GM18907 (cell line): ENCODE data around the gene NFKBIZ.
"Not testable (repeated sequence)": the region's sequence is repeated elsewhere in the genome, so short reads cannot be mapped to it uniquely, and the experiment has no call there.

Experiments used
- ATAC-seq: cut with Tn5 transposase; IDR thresholded peaks from one replicate; pipeline ENCODE4 v1.9.1; 2021; ENCODE audit warnings: mild to moderate bottlenecking, moderate library complexity; ENCODE audit not compliant: unreplicated experiment

NFKBIZ gene

DNA sequence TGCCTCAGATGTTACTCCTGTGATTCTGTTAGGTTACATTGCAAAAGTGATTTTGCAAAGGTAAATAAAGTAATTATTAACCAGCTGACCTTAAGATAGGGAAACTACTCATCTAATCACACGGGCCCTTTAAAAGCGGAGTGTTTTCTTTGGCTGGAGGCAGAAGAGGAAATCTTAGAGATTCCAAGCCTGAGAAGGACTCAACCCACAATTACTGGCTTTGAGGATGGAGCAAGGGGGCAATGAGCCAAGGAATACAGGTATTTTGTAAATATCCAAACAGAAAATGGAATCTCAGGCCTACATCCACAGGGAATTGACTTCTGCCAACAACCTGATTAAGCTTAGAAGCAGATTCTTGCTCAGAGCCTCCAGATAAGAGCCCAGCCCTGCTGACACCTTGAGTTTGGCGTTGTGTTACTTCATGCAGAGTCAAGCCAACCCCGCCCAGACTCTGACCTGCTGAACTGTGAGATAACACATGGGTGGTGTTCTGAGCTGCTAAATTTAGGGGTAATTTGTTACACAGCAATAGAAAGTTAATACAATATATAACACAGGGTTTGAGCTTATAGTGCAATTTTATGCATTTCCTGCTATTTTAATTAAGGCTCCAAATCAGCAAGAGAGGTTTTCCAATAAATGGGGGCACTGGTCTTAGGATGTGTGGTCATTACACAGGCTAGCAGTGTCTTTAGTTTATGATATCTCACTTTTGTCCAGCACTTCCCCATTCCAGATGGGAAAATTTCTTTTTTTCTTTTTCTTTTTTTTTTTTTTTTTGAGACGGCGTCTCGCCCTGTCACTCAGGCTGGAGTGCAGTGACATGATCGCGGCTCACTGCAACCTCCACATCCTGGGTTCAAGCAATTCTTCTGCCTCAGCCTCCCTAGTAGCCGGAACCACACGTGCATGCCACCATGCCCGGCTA is 19.5 kb downstream of the NFKBIZ start:
- no peak for ATAC-seq

DNA sequence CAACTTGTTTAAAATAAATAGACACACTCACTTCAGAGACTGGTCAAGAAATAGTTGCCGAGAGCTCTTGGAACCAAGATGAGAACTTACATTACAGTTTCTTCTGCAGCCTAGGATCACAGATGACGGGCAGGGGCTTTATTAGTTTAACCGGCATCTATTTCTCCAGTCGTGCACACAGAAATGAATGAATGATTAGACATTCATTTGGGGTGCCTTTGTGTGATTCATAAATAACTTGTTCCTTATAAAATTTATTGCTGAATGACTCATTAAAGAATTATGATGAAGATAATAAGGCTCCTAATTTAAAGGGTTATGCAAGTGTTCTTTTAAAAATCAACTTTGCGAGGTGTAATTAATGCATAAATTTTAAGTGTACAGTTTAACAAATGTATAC is 20.8 kb downstream of the NFKBIZ start:
- ATAC-seq, result no peak

DNA sequence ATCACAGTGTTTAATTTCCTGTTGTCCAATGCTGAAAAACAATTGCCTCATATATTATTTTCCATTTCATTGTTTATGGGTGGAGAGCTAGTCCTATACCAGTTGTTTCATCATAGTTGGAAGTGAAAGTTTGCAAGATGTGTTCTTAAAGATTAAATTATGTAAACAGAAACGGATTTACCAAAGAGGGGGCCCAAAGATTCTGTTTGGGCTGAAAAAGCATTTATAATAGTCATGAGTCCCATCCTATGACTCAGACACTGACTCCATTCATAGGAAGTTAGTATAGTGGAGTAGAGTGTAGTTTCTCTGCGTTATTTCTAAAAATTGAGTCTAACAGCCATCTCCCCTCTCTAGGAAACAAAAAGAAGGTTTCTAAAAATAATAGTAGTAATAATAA is 24.3 kb downstream of the NFKBIZ start:
- no peak for ATAC-seq

DNA sequence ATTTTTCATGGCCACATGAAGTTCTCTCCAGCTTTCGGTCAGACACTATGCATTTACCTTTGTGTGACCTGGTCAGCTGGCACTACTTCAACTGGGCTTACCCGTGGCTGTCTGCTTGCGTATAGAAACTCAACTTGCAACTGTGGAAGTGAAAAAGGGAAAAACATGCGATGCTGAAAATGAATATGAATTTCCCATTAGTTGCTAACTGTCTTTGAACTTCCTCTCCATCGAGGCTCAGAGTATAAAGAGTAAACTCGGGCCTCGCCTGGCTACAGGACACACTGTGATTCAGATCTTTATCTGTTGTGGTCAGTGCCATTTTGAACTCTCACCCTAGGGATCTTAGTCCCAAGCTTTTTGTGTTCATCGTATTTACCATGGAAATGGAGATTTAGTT is 26.8 kb downstream of the NFKBIZ start:
- no peak for ATAC-seq

DNA sequence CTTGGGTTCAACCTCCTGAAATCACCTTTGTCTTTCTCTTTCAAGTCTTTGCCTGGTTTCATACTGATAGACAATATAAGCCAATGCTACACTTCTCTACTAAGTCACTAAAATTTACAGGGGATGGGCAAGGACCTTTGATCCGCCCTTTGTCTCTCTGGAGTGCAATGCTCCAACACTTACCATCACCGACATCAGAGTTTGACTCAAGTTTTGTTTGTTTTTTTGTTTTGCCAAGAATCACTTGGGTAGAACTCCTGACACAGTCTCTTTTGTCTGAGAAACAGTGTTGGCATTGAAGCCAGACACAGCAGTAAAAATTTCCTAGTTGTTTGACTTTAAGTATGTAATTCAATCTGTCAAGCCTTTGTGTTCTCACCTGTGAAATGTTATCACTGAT is 29.3 kb downstream of the NFKBIZ start:
- no peak for ATAC-seq

DNA sequence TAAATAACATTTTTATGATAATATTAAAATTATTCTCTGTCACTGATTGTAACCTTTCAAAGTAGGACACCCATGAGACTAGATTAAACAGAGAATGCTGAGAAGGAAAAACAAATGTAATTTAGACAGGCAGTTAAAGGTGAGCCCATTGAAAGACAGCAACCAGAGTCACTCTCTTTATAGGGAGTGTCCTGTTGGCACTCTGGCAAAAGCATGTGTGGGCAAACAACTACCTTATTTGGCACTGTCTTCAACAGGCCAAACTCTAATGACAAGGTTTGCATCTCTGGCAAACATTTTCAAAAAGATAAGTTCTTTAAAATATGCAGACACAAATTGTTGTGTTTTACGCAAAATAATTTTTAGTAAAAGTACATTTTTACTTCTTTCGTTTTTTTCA is 29.8 kb downstream of the NFKBIZ start:
- no peak for ATAC-seq

DNA sequence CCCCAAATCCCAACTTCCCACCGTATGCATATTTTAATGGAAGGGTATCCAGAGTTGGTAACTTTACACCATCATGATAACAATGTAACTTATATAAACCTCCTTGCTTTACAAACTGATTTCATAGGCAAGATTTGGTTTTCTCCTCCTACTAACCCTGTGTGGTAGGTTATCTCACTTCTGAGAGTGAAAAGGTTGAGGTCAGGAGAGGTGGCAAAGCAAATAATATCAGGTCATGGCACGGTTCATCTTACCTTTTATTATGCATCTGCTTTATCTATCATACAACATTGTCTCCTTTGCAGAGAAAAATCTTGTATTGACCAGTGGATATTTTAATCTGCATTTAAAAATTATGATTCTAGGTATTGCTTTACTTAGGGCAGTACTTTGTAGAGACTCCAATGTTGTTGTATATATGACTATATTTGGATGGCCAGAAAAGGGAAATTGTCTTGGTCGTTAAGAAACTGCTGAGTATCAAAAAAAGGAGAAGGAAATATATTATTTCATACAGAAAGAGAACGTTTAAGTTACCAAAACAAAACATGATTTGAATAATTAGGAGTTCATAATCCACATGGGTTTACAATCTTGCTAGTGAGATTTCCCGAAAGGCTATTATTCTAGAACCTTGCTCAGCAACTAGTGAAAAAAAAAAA is 30.4 kb downstream of the NFKBIZ start:
- ATAC-seq, result no peak

DNA sequence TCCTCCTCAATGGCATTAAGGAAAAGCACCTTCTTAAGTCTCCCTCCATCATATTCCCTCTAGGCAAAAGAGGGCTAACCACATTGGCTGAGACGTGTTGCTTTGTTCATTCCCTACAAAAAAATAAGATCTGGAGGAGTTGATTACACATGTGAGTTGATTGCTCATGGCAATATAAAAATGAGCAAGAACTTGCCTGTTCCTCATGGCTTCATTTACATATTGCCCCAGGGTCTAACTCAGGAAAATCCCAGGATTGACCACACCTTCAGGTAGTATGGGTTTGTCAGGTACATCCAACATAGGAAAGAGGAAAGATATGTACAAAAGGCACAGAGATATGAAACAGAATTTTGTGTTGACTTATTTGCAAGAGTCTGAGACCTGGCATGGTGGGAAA is 35.5 kb downstream of the NFKBIZ start:
- ATAC-seq, result no peak

DNA sequence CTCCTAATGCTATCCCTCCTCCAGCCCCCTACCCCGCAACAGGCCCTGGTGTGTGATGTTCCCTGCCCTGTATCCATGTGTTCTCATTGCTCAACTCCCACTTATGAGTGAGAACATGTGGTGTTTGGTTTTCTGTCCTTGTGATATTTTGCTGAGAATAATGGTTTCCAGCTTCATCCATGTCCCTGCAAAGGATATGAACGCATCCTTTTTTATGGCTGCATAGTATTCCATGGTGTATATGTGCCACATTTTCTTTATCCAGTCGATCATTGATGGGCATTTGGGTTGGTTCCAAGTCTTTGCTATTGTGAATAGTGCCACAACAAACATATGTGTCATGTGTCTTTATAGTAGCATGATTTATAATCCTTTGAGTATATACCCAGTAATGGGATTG is 36.3 kb downstream of the NFKBIZ start:
- ATAC-seq, result not testable (repeated sequence)

DNA sequence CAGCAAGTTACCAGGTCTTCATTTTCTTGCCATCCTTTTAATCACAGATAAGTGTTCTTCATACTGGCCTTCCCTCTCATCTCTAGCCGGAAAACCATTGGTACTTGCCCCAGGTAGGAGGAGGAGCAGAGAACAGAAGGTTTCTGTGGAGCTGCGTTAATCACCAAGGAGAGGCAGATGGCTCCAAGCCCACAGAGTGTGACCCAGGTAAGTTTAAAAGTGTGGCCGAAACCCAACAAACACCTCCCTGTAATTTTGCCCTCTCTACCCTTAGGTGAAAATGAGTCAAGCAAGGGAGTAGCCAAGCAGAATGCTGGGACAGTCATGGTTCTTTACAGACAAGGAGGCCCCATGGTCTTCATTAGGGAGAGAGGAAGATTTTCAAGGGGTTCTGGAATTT is 37.3 kb downstream of the NFKBIZ start:
- ATAC-seq, result no peak

DNA sequence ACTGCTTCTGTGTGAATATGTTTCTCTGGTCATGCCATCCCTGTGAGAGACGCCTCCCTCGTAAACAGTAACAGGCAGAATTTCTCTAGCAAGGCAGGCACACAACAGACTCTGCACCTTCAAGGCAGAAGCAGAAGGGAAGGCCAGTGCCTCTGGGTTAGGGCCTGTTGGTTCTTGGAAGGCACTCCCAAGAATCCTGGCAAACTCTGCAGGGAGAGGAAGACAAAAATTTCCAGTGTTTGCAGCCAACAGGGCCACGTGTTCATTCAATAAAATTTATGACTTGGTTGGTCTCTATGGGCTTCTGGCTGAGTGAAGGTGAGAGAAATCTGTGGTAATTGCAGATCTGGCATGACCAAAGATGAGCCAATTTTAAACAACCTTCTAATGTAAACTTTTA is 39.3 kb downstream of the NFKBIZ start:
- no peak for ATAC-seq

DNA sequence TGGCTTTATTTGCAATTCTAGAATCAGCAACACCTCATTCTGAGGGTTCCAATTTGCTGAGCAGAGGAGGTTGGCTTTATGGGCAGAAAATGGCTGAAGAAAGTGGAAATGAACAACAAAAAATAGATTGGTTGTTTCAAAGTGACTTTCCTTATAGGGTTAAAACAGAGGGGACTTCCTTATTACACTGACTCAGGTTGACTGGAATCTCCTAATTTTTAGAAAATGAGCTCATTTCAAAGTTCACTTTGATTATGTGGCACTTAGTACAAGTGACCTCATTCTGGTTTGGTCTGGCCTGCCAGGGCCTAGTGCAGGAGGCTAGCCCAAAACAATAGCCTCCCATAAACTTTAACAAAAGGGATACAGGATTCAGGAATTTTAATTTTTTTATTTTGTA is 41.4 kb downstream of the NFKBIZ start:
- no peak for ATAC-seq

DNA sequence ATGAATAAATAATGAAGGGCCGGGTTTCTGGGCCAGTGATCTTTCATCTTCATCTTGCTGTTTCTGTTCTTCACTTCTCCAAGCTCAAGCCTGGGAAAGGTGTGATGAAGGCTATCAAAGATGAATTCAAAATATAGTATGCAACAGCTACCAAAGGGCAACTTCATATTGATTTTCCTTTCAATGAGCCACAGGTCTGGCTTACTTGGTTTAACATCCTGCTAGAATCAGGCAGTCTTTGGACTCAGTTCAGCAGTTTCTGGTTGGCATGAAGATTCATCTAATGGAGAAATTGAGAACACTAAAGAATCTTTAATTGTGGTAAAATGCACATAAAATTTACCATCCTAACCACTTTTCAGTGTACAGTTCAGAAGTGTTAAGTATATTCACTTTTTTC is 43.3 kb downstream of the NFKBIZ start:
- no peak for ATAC-seq

DNA sequence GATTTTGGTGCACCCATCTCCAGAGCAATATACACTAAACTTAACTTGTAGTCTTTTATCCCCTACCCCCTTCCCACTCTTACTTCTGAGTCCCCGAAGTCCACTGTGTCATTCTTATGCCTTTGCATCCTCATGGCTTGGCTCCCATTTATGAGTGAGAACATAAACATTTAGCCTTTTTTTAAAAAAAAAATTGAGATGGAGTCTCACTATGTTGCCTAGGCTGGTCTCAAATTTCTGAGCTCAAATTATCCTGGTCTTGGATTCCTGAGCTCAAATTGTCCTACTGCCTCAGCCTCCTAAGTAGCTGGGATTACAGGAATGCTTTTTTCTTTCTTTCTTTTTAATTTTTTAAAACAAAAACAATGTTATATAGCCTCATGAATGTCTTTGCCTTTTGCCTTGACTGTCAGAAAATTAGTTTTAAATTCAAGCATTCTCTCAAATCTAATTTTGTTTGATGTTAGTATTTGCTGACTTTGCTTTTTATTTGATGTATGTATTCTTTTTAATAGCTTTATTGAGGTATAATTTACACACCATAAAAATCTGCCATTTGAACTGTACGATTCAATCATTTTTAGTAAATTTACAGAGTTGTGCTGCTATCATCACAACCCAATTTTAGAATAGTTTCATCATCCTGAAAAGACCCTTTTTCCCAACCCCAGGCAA is 46.9 kb downstream of the NFKBIZ start:
- ATAC-seq, result no peak

DNA sequence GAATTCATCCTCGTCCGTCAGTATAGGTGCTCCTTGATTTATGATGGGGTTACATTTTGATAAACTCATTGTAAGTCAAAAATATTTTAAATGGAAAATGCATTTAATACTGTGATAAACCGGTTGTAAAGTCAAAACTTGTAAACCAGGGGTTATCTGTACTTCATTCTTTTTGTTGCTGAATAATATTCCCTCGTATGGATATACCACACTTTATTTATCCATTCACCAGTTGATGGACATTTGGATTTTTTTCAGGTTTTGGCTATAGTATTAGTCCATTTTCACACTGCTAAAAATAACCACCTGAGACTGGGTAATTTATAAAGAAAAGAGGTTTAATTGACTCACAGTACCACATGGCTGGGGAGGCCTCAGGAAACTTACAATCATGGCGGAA is 47.7 kb downstream of the NFKBIZ start:
- no peak for ATAC-seq

DNA sequence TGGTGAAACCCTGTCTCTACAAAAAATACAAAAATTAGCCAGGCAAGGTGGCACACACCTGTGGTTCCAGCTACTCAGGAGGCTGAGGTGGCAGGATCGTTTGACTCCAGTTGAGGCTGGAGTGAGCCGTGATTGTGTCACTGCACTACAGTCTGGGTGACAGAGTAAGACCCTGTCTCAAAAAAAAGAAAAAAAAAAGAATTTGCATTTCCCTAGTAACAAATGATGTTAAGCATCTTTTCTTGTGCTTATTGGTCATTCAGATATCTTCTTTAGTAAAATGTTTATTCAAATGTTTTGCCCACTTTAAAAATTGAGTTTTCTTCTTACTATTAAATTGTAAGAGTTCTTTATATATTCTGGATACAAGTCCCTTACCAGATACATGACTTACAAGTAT is 48.7 kb downstream of the NFKBIZ start:
- ATAC-seq, result no peak

DNA sequence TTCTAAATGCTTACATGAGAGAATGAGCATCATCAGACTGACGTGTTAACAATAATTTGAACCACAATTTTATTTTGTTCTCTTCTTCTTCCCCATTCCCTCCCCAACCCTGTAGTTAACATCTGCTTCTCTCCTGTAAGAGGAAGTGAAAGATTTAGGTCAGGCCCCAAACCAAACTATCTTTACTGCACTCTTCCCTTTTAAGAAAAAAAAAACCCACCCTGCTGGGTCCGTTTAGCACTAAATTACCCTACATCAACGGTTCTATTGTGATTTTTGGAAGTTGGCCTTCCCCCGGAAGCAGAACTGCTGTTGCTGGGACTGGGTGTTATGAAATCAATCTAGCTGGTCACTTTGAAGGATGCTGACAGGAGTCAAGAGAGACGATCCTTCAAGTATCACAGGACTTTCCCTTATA is 49.4 kb downstream of the NFKBIZ start:
- ATAC-seq, result peak; percentile 89

DNA sequence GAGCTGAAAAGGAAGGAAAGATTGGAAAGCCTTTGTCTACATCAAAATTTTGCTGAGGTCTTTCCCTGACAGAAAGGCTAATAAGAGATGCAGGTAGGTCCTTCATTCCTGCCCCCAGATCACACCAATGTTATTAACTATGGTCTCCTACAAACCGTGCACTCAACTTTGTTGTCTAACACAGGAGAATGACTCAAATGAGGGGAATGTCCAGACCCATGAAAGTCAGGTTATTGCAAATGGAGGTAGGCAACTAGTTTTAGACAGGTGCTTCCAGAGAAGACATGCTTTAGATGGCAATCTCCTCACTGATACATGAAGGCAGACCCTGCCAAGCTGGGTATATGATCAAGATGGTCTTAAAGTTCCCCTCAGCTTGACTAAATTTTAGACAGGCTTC is 51.0 kb downstream of the NFKBIZ start:
- ATAC-seq, result no peak

DNA sequence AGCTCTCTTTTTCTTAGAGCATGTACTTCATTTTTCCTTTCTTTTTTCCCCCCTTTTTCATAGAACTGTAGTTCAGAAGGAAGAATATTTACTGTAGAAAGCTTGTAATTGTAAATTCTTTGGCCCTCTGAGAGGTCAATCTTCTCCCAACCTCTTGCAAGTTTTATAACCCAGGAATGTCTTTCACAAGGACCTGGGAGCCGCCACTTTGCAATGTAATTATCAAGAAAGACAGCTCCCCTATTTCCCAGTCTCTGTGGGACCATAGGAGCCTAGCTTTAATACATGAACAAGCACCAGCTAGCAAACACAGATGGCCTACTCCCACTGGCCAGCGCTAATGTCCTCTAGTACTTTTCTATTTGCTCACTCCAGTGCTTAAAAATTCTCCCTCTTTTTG is 51.4 kb downstream of the NFKBIZ start:
- no peak for ATAC-seq

DNA sequence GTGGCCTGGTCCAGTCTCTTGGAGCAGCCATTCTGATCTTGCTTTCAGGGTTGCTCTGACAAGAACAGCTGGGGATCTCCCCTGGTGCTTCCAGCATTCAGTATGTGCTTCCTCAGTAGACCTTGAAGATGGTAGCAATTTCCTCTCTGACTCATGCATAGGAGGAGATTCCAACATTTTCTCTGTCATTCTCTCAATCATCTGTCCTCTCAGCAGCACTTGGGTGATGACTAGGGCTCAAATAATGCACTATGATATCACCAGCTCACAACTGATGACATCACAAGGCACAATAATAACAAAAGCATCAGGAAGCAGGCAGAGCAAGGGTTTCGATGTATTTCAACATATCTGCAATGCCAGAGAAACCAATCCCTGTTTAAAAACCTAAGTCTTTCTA is 52.7 kb downstream of the NFKBIZ start:
- peak; percentile 64 for ATAC-seq

DNA sequence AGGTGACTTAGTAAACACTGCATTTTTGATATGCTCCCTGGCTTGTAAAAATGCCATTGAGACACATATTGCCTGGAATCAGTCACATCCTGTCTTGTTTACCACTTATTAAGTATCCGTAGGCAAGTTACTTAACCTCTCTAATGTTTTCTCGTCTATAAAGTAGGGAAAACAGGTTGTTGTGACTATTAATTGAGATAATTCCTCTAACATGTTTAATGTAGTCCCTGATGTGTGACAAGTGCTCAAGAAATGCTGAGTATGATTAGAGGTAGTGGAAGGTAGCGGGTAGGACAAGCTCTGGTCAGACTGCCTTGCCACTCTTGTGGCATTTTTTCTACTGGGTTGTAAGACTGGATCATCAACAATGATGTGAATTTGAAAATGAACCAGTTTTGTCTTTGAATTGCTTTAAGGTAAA is 54.1 kb downstream of the NFKBIZ start:
- ATAC-seq, result no peak

DNA sequence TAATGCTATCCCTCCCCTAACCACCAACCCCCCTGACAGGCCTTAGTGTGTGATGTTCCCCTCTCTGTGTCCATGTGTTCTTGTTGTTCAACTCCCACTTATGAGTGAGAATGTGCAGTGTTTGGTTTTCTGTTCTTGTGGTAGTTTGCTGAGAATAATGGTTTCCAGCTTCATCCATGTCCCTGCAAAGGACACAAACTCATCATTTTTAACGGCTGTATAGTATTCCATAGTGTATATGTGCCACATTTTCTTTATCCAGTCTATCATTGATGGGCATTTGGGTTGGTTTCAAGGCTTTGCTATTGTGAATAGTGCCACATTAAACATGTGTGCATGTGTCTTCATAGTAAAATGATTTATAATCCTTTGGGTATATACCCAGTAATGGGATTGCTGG is 56.3 kb downstream of the NFKBIZ start:
- ATAC-seq, result not testable (repeated sequence)
